GM10266 (cell line): Measurements from ENCODE around the gene PRKD2.

Experiments used
- DNase-seq: peaks from one replicate; pipeline ENCODE4 v3.0.0; 2012; ENCODE audit errors: extremely low spot score
- TF ChIP-seq, protein P1 (sequence below): IDR thresholded peaks from 2 replicates; pipeline ENCODE4 v1.5.1; 2012; ENCODE audit warnings: mild to moderate bottlenecking, low read depth; ENCODE audit not compliant: control insufficient read depth, insufficient read depth; ENCODE audit errors: missing control alignments

PRKD2 gene

DNA sequence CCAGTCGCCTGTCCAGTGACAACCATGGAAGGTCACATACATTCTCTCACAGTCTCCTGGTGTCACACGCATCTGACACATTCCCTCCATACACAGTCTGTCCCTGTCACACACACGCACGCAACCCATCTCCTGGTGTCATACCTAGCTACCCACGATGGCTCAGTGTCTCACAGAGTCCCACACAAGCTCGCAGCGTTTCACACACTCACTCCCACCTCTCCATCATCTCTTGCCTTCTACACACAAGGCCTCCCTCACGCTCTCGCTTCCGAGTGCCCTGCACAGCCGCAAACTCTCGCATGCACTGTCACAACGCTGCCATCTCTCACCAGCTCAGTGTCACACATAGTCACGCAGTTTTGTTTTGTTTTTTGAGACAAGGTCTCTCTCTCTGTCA lies 79.7 kb downstream of the PRKD2 start:
- no peak for DNase-seq
- TF ChIP-seq, protein P1, sequence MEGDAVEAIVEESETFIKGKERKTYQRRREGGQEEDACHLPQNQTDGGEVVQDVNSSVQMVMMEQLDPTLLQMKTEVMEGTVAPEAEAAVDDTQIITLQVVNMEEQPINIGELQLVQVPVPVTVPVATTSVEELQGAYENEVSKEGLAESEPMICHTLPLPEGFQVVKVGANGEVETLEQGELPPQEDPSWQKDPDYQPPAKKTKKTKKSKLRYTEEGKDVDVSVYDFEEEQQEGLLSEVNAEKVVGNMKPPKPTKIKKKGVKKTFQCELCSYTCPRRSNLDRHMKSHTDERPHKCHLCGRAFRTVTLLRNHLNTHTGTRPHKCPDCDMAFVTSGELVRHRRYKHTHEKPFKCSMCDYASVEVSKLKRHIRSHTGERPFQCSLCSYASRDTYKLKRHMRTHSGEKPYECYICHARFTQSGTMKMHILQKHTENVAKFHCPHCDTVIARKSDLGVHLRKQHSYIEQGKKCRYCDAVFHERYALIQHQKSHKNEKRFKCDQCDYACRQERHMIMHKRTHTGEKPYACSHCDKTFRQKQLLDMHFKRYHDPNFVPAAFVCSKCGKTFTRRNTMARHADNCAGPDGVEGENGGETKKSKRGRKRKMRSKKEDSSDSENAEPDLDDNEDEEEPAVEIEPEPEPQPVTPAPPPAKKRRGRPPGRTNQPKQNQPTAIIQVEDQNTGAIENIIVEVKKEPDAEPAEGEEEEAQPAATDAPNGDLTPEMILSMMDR, result no peak

DNA sequence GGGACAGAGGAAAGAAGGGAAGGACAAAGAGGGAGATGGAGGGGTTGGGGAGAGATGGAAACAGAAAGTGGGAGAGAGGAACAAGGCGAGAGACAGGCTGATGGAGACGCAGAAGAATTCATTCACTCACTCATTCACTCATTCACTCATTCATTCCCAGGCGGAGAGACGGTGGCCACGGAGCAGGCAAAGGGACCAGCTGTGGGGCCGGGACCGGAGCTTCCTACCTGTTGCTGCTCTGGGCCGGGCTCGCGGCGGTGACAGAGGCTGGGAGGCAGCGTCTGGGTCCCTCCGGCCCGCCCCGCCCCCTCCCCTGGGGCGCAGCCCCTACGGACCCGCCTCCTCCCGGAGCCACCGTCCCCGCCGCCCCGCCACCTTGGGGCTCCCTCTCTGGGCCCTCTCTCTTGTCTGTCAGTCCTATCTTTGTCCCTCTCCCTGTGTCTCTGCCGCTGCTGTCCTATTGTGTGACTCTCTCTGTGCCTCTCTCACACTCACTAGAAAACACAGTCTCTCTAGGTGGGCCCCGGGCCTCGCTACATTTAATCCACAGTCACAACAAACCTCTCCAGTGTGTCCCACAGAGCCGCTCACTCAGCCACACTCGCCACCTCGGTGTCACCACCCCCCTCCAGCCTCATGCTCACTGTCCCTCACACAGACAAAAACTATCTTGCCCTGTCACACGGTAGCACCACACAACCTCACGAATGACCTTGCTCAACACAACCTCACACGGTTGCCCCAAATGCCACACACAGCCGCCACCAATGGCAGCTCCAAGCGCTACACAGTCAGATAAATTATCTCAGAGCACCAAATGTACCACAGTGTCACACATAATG lies 80.8 kb downstream of the PRKD2 start, which contains the start of gene GNG8:
Gene GNG8 (minus strand): TSS at position 283 of the 842 bp plus-strand sequence. CDS start 1,520 bp downstream, outside the sequence.
- TF ChIP-seq, protein P1, result no peak
- DNase-seq, result no peak

DNA sequence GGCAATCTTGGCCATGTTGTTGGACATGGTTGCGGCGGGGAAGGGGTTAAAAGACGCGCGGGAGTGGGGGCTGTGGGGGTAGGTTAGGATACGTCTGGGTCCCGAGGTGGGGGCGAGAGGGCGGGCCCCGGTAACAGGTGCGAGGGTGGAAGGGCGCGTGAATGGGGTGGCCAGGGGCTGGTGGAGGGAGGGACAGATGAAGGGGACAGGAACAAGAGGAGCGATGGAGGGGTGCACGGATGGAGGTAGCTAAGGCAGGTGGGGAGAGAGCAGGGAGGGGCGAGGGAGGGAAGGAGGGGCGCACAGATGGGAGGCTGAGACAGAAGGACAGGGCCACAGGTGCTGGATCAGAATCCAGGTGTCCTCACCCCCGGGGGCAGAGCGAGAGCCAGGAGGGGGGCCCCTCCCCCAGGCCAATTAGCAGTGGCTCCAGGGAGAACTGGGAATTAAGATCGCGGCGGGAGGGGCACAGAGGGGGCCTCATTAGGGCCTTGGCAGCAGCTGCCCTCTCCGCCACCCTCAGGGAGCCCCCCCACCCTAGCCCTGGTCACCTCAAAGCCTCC lies 82.2 kb downstream of the PRKD2 start:
- TF ChIP-seq, protein P1, result no peak
- DNase-seq, result no peak

DNA sequence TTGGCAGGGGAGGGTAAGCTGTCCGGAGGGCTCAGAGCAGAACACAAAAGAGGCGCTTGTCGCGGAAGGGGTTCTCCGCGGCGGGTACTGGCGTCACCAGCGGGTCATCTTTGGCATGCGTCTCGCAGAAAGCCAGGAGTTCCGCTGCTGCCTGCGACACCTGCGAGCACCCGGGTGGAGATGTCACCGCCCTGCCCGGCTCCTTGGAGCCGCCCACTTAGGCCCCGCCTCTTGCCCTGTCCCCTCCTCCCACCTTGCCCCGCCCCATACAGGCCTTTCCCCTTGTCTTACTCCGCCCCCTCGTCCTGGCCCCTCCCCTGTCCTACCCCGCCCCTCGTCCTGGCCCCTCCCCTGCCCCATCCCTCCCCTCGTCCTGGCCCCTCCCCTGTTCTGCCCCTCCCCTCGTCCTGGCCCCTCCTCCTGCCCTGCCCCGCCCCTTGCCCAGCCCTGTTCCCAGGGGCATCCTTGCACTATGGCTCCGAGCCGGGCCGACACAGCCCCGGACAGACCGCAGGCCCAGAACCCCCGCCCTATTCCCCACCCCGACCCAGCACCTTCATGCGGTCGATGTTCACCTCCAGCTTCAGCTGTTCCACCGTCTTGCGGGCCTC lies 82.8 kb downstream of the PRKD2 start:
- peak; percentile 96 for DNase-seq
- TF ChIP-seq, protein P1, result no peak

DNA sequence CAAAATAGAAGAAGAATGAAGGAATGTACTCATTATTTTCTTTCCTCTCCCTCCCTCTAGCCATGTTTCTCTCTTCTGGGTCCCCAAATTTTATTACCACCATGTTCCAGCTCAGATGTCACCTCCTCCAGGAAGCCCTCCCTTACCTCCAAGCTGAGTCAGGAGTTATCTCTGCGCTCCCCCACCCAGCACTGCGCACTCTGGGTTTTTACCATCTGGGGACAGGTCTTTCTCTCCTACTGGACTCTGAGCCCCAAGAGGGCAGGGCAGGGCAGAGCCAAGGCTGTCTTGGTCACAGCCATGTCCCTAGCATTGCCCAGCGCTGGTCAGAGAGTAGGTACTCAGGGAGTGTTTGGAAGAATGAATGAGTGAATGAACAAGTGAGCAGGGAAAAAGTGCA lies 83.8 kb downstream of the PRKD2 start:
- no peak for DNase-seq
- TF ChIP-seq, protein P1, result no peak

DNA sequence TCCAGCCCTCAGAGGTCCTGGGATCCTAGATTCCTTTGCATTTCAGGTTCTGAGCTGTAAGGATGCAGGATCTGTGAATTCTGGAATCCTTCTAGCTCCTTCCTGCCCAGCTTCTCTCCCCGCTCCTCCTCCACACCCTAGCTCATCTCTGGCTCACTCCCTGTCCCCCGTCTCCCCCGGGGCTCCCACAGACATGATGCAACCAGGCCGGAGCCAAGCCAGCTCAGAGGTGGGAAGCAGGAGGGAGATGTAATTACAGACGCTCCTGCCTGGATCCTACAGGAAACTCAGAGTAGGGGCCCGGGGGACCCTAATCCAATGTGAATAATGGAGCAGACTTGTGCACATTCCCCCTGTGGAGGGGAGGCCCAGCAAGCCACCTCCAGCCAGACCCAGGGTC lies 85.4 kb downstream of the PRKD2 start:
- TF ChIP-seq, protein P1, result no peak
- no peak for DNase-seq
